Heart right ventricle (tissue), 16 donors: ENCODE data around the gene GPR62. TPM values are rescaled to one million over a fixed set of nuclear protein-coding genes. Genes with fewer than 3 reads are reported as not detected.

Experiments used
- ATAC-seq, 8 donors: fragments of 200-7000 bp; cut with Tn5 transposase; one replicate each; pipeline ENCODE4 v1.9.1; 2020; ENCODE audit warnings: mild to moderate bottlenecking in 8 of 8, moderate library complexity in 8 of 8, moderate number of reproducible peaks in 1 of 8
- DNase-seq, 2 donors: peaks; one replicate each; pipeline ENCODE4 v3.0.0-alpha.2; 2020
- H3K27ac ChIP-seq, 10 donors: fragments of 200-600 bp; sonication (generic) in 2 of 10; one replicate each; pipeline versions ENCODE4 v1.5.0 to v1.8.0; 2020 to 2022; ENCODE audit warnings: mild to moderate bottlenecking in 3 of 10
- H3K27me3 ChIP-seq, 7 donors: fragments of 200-600 bp; one replicate each; pipeline ENCODE4 v1.8.0; 2021 to 2022; ENCODE audit warnings: mild to moderate bottlenecking in 2 of 7
- H3K36me3 ChIP-seq, 9 donors: fragments of 200-600 bp; sonication (generic) in 1 of 9; one replicate each; pipeline versions ENCODE4 v1.5.0 to v1.8.0; 2020 to 2022; ENCODE audit warnings: mild to moderate bottlenecking in 2 of 9
- H3K4me1 ChIP-seq, 9 donors: fragments of 200-600 bp; sonication (generic) in 1 of 9; one replicate each; pipeline versions ENCODE4 v1.5.0 to v1.8.0; 2020 to 2022; ENCODE audit warnings: mild to moderate bottlenecking in 4 of 9
- H3K4me3 ChIP-seq, 10 donors: fragments of 200-600 bp; sonication (generic) in 2 of 10; one replicate each; pipeline versions ENCODE4 v1.5.0 to v1.8.0; 2020 to 2022; ENCODE audit warnings: mild to moderate bottlenecking in 7 of 10, moderate library complexity in 2 of 10
- H3K9me3 ChIP-seq, 11 donors: fragments of 200-600 bp in 10 of 11; sonication (generic) in 2 of 11; one replicate each; pipeline versions ENCODE4 v1.5.0 to v1.8.0; 2013 to 2022; ENCODE audit warnings: mild to moderate bottlenecking in 2 of 11, control low read depth in 1 of 11, moderate library complexity in 1 of 11
- CTCF ChIP-seq, 9 donors: fragments of 200-600 bp; sonication (generic) in 2 of 9; IDR thresholded peaks; one replicate each; pipeline versions ENCODE4 v1.5.0 to v1.8.0; 2021 to 2022; ENCODE audit warnings: antibody characterized with exemption in 9 of 9, mild to moderate bottlenecking in 5 of 9, moderate library complexity in 1 of 9
- WGBS, 2 donors: extraction: QIAGEN DNeasy Blood & Tissue Kit; methylation state at CpG; one replicate each; pipeline ENCODE4 v1.1.7; 2013; ENCODE audit warnings: inconsistent platforms in 1 of 2; 5-methylcytosine and 5-hydroxymethylcytosine counted together
- intact Hi-C, 10 donors: fragments of 100-400 bp; cut with DNase I; formaldehyde crosslinking; loops; one replicate each; pipeline versions ENCODE4 v1.11.1 to v1.14.2; 2022
- polyA plus RNA-seq, 2 donors: library from polyadenylated mRNA; stranded (reverse); fragments of 200-250 nt; gene quantifications; one replicate each; pipeline ENCODE4 v1.2.3, GENCODE V29; 2013
- total RNA-seq, 10 donors: library from RNA; stranded (reverse); fragmentation: NEBNext Ultra II Directional in 3 of 10; extraction: Animal tissue kit (Norgen Biotek cat#: 25700) in 3 of 10; gene quantifications; one replicate each; pipeline versions ENCODE4 v1.2.1 to v1.2.4, GENCODE V29; 2021 to 2023
- donor health status: Arrhythmogenic right ventricular cardiomyopathy.
- donor health status: ischemic (EF 13 %, LVEDD 7.1; RV severe dilation, severe dysfunction).
- donor health status: healthy with polysubstance abuse.
- donor health status: DM: no; HTN: yes; CAD: no.
- donor health status: DM: no; HTN: no; CAD: no.
- donor health status: ischemic (EF 25% LVEDD 6.9; RV normal size, moderate dysfunction).
- donor health status: ischemic (EF 25% LVEDD 5.7; RV mildly dilated, moderate dysfunction).
- donor health status: healthy.
- donor health status: DM: yes; HTN: yes; CAD: no.
- donor health status: Ischemic cardiomyopathy.
- donor health status: ischemic (EF 35%, LVEDD 5.7; RV mildly dilated, moderate dysfunction).
- donor health status: nonischemic (EF 11% LVEDD 7.7; RV severe dilation, severe dysfunction).
- donor health status: DM: yes; HTN: yes; CAD: no.
- donor health status: PGD.
- donor health status: ischemic (EF 29% LVEDD 5.4; RV normal size, mild dysfunction).
- donor health status: nonischemic (EF 23%, LVEDD 6.1; RV moderate dilation, normal function).

The GPR62 gene
- total and polyA plus RNA-seq, 12 donors = 0.01 to 0.38 (median 0.18) TPM; not detected in 2

- no peaks in the 10 kb centered on the region for H3K9me3 ChIP-seq
- WGBS, 2 donors = 0 to 1% methylated on average over 63 of the region's 63 CpGs
Observed at GRCh38 chr3:51974963-51975851, 20.0 kb downstream of the GPR62 start, which contains the start of gene ABHD14A. TSS of gene ABHD14A (plus strand) at chr3:51975064. CDS start at chr3:51975136, 72 bp downstream.

GRCh38 chr3:51975852-51976549 is 20.8 kb downstream of the GPR62 start:
- WGBS, 2 donors = 37 to 41% methylated on average over 46 of the region's 46 CpGs
- H3K4me3 ChIP-seq = peak overlapping the region in 8 of 10 donors; percentile 56 to 87 (median 68)
- H3K27ac ChIP-seq = peak overlapping the region in 8 of 10 donors; percentile 20 to 97 (median 94)
- TF ChIP-seq CTCF (IDR thresholded peaks at IDR 0.05) = peak in 2 of 9 donors; percentile 7 to 26
- H3K27me3 ChIP-seq = no peaks in the 10 kb centered on the region
- intact Hi-C loops = loop anchor here in 6 of 10 donors (2.0 kb wide), 1 partner anchor 33 kb away; the partner anchor contains the start of gene PARP3 (in 6 of the 6)
- H3K9me3 ChIP-seq = no peaks in the 10 kb centered on the region
- peak in 4 of 8 donors; percentile 1 to 15 (median 6) for ATAC-seq
- H3K36me3 ChIP-seq = peaks cover 0 to 9% (median 0%) of the 10 kb centered on the region in 9 donors
- peaks cover 10 to 37% (median 31%) of the 10 kb centered on the region in 9 donors for H3K4me1 ChIP-seq
- DNase-seq = peak; percentile 74 to 76

More at GRCh38 chr3:51974963-51975851, 20.0 kb downstream of the GPR62 start, which contains the start of gene ABHD14A:
- peak; percentile 56 to 81 for DNase-seq
- H3K4me3 ChIP-seq = peak within 1 kb of the TSS; percentile 46 to 87 (median 68)
- peaks cover 10 to 40% (median 31%) of the 10 kb centered on the region in 9 donors for H3K4me1 ChIP-seq
- peak within 1 kb of the TSS; percentile 93 to 98 (median 96) for H3K27ac ChIP-seq
- no peaks in the 10 kb centered on the region for H3K27me3 ChIP-seq
- H3K36me3 ChIP-seq = peaks cover 0 to 8% (median 0%) of the 10 kb centered on the region in 9 donors
- TF ChIP-seq CTCF (IDR thresholded peaks at IDR 0.05) = peak in 2 of 9 donors; percentile 7 to 8
- intact Hi-C loops = loop anchor here in 8 of 10 donors (1.0 to 2.0 kb wide), 2 partner anchors 32 to 33 kb away; partner anchors contain the start of gene PARP3 (in 8 of the 8)
- peak; percentile 73 to 83 (median 78) for ATAC-seq

GRCh38 chr3:51977446-51978142 is 22.4 kb downstream of the GPR62 start:
- no peak for ATAC-seq
- peaks cover 10 to 50% (median 44%) of the 10 kb centered on the region in 9 donors for H3K4me1 ChIP-seq
- DNase-seq = no peak
- no peak for TF ChIP-seq CTCF (IDR thresholded peaks at IDR 0.05)
- H3K36me3 ChIP-seq = peaks cover 0 to 6% (median 0%) of the 10 kb centered on the region in 9 donors
- no peaks in the 10 kb centered on the region for H3K27me3 ChIP-seq
- intact Hi-C loops = no loop called here
- H3K9me3 ChIP-seq = no peaks in the 10 kb centered on the region
- 86 to 87% methylated on average over 9 of the region's 9 CpGs for WGBS, 2 donors
- H3K27ac ChIP-seq = peak overlapping the region in 1 of 10 donors; percentile 31
- H3K4me3 ChIP-seq = no peak overlapping the region
